Putamen (tissue), 1 donor: Measurements from ENCODE around the gene HLCS.

Source experiments
- DNase-seq: peaks from one replicate; pipeline ENCODE4 v3.0.0-alpha.2; 2016; ENCODE audit warnings: low spot score

HLCS gene

DNA sequence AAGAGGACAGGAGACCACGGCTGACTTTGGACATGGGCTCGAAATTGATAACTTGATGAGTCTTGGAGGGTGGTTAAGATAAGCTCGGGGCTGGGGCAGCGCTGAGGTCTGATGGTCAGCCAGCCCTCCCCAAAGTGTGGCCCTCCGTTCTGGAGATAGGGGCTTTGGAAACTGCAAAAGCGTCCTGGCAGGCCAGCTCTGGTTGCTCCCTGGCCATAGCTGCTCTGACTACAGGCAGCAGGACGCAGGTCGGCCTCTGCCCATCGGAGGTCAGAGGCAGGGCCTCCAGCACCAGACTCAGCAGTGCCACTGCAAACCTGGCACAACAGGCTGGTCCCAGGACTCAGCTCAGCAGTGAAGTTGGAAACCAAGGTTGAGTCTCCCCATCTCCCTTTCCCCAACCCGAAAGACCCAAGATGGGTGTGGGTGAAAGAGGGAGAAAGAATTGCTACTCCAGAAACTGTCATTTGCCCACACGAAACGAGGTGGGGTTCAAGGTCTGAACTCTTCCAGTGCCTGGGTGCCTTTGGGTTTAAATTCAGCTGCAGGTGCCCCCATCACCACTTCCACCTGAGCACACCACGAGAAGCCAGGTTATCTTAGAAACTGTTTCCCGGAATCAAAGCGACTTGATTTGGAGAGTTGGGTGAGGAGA, 262.7 kb downstream of the HLCS start:
- DNase-seq, result no peak

DNA sequence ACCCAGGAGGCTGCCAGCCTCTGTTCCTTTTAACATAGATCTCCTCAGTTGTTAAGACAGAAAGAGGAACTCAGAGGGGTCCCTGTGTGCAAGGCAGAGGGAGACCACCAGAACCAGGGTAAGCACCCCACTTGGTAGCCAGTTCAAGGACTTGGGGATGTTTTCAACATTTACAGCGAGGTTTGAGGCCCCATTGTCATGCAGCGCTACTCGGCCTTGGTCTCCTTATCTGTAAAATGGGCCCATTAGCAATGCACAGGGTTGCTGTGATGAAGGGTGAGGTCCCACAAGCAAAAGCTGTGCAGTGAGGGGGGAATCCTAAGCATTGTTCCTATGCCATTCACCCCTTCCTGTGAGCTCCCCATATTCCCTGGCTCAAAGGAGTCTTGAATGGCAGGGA, 263.3 kb downstream of the HLCS start:
- DNase-seq, result no peak

DNA sequence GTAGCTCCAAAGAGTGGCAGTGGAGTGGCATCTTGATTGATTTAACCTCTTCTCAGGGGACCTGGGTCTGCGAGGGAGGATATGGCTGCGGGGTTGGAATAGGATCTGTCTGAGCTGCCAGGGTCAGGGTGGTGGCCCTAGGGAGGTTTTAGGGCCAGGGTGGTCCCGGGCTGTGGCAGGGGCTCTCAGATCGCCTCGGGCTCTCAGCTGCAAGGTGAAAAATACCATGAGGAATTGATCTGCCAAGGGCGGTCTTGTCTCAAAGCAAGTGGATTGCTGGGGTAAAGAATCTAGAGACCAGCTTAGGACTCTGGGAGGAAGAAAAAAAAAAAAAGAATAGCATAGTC, 263.9 kb downstream of the HLCS start:
- no peak for DNase-seq

DNA sequence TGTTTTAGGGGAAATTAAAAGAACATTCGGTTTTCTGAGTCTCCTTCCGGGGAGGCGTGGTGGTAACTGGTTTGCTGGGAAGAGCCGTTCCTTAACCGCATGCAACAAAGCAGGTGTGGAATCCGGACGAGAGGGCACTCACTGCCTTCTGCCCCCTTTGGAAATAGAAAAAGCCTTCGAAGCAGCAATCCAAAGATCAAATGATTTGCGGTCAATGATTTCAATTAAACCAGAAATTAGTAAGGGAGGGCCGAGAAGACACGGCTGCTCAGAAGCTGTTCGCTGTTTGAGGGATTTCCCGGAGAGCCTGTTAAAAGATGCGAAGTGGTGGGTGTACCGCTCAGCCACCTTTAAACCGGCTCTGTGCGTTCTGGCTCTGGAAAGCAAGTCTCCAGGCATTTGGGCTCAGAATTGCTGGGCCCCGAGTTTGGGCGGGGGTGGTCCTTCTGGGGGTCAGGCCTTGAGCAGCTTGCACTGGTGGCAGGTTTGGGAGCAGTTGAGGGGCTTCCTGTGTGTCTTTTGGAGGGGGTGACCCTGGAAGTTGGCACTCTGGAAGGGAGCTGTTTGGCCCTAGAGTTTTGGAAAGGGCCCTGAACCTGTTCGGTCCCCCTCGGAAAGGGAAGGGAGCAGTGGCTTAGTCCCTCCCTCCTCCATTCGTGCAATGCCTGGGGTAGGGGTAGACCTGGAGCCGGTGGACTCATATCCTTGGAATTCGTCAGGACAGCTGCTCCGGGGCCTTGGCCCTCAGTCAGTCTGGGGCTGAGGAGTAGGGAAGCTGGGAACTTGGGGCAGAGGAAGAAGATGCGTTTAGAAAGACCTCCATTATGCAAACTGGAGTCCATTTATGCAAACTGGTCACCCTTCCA, 264.5 kb downstream of the HLCS start:
- DNase-seq, result no peak

DNA sequence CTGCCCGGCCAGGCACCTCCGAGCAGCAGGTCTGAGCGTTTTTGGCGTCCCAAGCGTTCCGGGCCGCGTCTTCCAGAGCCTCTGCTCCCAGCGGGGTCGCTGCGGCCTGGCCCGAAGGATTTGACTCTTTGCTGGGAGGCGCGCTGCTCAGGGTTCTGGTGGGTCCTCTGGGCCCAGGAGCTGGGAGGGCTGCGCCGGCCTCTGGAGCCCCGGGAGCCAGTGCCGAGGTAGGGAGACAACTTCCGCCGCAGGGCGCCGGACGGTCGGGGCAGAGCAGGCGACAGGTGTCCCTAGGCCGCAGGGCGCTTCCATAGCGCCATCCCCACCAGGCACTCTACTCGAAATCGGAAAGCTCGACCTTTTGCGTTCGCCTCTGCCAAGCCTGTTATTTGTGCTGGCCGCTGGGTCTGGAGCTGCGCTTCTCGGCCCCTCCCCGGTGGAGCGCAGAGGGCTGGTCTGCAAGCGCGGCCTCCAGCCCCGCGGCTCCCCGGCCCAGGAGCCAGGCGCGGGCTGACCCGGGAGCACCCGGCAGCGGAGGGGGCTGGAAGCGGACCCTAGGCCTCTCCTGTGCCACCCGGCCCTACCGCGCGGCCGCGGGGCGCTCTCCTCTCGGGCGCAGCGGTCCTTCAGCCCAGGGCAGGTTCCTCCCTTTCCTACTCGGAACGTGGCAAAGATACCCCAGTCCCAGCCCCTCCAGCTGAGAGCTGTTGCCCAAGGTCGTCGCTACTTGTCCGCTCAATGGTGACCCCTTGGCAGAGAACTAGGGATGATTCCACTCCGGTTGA, 265.3 kb downstream of the HLCS start:
- DNase-seq, result no peak
